ENCODE measurements around the gene TPX2.

DNA sequence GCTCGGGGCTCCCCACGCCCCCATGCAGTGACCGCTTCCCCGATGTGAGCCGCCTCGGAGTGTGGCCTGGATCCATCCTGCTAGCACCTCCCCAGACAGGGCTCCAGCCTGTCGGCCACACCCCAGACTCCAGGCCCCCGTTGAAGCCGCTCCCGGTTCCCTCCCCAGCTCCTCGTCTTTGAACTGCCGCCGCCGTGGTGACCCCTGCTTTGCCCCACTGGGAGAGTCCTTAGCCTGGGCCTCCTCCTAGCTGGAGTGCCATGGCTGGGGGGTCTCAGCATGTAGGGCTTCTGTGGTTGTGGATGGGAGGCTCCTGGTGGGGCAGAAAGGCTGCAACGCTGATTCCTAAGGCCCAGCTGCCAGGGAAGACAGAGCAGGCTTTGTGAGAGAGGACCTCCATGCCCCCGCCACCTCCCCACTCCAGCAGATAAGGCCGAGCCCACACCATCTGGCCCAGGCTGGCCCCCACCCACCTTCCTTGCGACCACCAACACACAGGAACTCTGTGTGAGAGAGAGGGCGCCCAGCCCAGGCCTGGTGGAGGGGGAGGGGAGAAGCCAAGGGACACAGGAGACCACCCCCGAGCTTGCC lies 94.9 kb downstream of the TPX2 start:
- TF ChIP-seq, protein P1, sequence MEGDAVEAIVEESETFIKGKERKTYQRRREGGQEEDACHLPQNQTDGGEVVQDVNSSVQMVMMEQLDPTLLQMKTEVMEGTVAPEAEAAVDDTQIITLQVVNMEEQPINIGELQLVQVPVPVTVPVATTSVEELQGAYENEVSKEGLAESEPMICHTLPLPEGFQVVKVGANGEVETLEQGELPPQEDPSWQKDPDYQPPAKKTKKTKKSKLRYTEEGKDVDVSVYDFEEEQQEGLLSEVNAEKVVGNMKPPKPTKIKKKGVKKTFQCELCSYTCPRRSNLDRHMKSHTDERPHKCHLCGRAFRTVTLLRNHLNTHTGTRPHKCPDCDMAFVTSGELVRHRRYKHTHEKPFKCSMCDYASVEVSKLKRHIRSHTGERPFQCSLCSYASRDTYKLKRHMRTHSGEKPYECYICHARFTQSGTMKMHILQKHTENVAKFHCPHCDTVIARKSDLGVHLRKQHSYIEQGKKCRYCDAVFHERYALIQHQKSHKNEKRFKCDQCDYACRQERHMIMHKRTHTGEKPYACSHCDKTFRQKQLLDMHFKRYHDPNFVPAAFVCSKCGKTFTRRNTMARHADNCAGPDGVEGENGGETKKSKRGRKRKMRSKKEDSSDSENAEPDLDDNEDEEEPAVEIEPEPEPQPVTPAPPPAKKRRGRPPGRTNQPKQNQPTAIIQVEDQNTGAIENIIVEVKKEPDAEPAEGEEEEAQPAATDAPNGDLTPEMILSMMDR (IDR thresholded peaks at IDR 0.05; ENCODE audit: low read length) = no peak
- TF ChIP-seq EZH2 (IDR thresholded peaks at IDR 0.05; ENCODE audit: borderline replicate concordance, low read length) = no peak
